Measurements from ENCODE around the gene ABTB2. TPM values are rescaled to one million over a fixed set of nuclear protein-coding genes. Genes with fewer than 3 reads are reported as not detected.

Gene ABTB2
- polyA plus RNA-seq, 1 of the 3 experiments (the other 2 are of a cell fraction): 7.8 TPM

GRCh38 chr11:34277171-34277570, 80.6 kb downstream of the ABTB2 start:
- H2AFZ ChIP-seq (ENCODE audit: low read depth): no peak overlapping the region
- H3K4me3 ChIP-seq (ENCODE audit: low read depth in 2 of 2, low read length in 1 of 2): no peak overlapping the region
- no peak overlapping the region for H3K4me2 ChIP-seq
- no peaks in the 10 kb centered on the region for H4K20me1 ChIP-seq (ENCODE audit: insufficient read depth)
- H3K9ac ChIP-seq: no peak overlapping the region
- no peaks in the 10 kb centered on the region for H3K9me3 ChIP-seq
- no peaks in the 10 kb centered on the region for H3K9me2 ChIP-seq
- no peaks in the 10 kb centered on the region for H3K27me3 ChIP-seq (ENCODE audit: insufficient read depth)
- CTCF ChIA-PET: interaction anchor here (0.6 to 2.5 kb wide), 3 partner anchors 14 to 103 kb away, joined by 3 to 8 read pairs (median 7); no protein-coding TSS in a partner anchor
- WGBS (ENCODE audit: low lambda C conversion rate): 86% methylated on average over 4 of the region's 4 CpGs
- H3F3A ChIP-seq (replicated peaks; ENCODE audit: insufficient read depth): peaks cover 5% of the 10 kb centered on the region
- no peak overlapping the region for H3K27ac ChIP-seq (ENCODE audit: low read depth in 2 of 2, low read length in 1 of 2)
- H3K79me2 ChIP-seq (ENCODE audit: insufficient read depth): no peaks in the 10 kb centered on the region
- no peaks in the 10 kb centered on the region for H3K36me3 ChIP-seq (replicated peaks in 1 of 2; ENCODE audit: control insufficient read depth in 1 of 2, insufficient read depth in 2 of 2, low read length in 1 of 2)
- H3K4me1 ChIP-seq (ENCODE audit: control insufficient read depth in 1 of 2, insufficient read depth in 2 of 2, low read depth in 1 of 2, low read length in 1 of 2): peaks cover 21 to 44% of the 10 kb centered on the region in 2 experiments
- POLR2A ChIA-PET: no interaction called here
- no peak for TF ChIP-seq RFX5 (IDR thresholded peaks at IDR 0.05; ENCODE audit: low read length)
- DNase-seq: no peak

DNA sequence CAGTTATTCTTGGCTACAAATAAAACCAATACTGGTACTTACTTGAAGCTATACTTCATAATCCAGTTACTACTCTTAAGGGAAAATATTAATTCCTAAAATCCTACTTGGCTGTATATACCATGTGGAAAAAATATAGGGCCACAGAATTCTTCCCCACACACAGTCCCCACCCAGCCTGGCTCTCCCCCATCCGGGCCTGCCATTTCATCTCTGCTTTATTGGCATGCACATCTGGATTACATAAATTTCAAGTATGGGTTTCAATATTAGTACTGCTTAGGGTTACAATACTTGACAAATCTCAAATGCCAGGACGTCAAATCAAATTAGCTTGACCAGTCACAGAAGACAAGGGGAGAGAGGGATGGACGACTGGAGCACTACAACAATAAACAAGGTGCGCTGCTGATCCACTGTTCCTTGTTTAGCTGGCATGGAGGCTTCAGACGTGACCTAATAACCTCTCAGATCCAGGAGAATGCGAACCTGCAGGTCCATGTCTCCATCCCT, 81.4 kb downstream of the ABTB2 start:
- Histone ChIP-seq H3F3A (replicated peaks; ENCODE audit: insufficient read depth) (peaks cover 5% of the 10 kb centered on the region), H3K4me3 (ENCODE audit: low read depth in 2 of 2, low read length in 1 of 2) (no peak overlapping the region), H3K79me2 (ENCODE audit: insufficient read depth) (no peaks in the 10 kb centered on the region), H3K9me2 (no peaks in the 10 kb centered on the region), H3K9ac (no peak overlapping the region), H3K4me1 (ENCODE audit: control insufficient read depth in 1 of 2, insufficient read depth in 2 of 2, low read depth in 1 of 2, low read length in 1 of 2) (peaks cover 21 to 43% of the 10 kb centered on the region in 2 experiments), H3K36me3 (replicated peaks in 1 of 2; ENCODE audit: control insufficient read depth in 1 of 2, insufficient read depth in 2 of 2, low read length in 1 of 2) (no peaks in the 10 kb centered on the region), H3K9me3 (no peaks in the 10 kb centered on the region), H2AFZ (ENCODE audit: low read depth) (no peak overlapping the region), H3K4me2 (no peak overlapping the region), H3K27ac (ENCODE audit: low read depth in 2 of 2, low read length in 1 of 2) (peak overlapping the region in 1 of 2 experiments; percentile 74; a peak in 1 of 4 replicates), H4K20me1 (ENCODE audit: insufficient read depth) (no peaks in the 10 kb centered on the region), H3K27me3 (ENCODE audit: insufficient read depth) (no peaks in the 10 kb centered on the region)
- POLR2A ChIA-PET: no interaction called here
- 0 out of 4 replicates have a peak, but pooled peaks of 1 of the 2 experiments have one; percentile 23 for TF ChIP-seq EP300 (IDR thresholded peaks at IDR 0.05; ENCODE audit: borderline replicate concordance in 1 of 2, low read depth in 1 of 2, low read length in 1 of 2)
- no peak for TF ChIP-seq MEF2A (IDR thresholded peaks at IDR 0.05; ENCODE audit: borderline replicate concordance, low read depth)
- no peak for TF ChIP-seq NRF1 (IDR thresholded peaks at IDR 0.05; ENCODE audit: low read depth, low read length)
- no peak for TF ChIP-seq USF1 (IDR thresholded peaks at IDR 0.05; ENCODE audit: borderline replicate concordance, low read depth)
- TF ChIP-seq TCF12 (IDR thresholded peaks at IDR 0.05): peak; percentile 67
- TF ChIP-seq RCOR1 (IDR thresholded peaks at IDR 0.05; ENCODE audit: low read length): peak; percentile 15; the same call in 1 of the 2 replicates
- peak; percentile 53 for TF ChIP-seq PBX3 (IDR thresholded peaks at IDR 0.05)
- no peak for TF ChIP-seq FOSL2 (IDR thresholded peaks at IDR 0.05; ENCODE audit: borderline replicate concordance, low read depth)
- no peak for TF ChIP-seq FOXJ3 (CRISPR knock-in tag; IDR thresholded peaks at IDR 0.05)
- TF ChIP-seq, protein P1, sequence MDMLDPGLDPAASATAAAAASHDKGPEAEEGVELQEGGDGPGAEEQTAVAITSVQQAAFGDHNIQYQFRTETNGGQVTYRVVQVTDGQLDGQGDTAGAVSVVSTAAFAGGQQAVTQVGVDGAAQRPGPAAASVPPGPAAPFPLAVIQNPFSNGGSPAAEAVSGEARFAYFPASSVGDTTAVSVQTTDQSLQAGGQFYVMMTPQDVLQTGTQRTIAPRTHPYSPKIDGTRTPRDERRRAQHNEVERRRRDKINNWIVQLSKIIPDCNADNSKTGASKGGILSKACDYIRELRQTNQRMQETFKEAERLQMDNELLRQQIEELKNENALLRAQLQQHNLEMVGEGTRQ (IDR thresholded peaks at IDR 0.05; ENCODE audit: borderline replicate concordance, low read depth, low read length): no peak
- 69% methylated on average over 6 of the region's 6 CpGs for WGBS (ENCODE audit: low lambda C conversion rate)
- CTCF ChIA-PET: interaction anchor here (0.6 to 2.5 kb wide), 5 partner anchors 14 to 102 kb away, joined by 3 to 9 read pairs (median 7); partner anchors contain the start of gene ABTB2
- DNase-seq: no peak

All from SK-N-SH (cell line).